NCI-H510A (cell line): Measurements from ENCODE around the gene KDM4C.

ENCODE experiments used
- DNase-seq: peaks from one replicate; lab custom pipeline; 2025; lab: John Stamatoyannopoulos, UW

KDM4C gene

GRCh38 chr9:7216004-7216841 lies 458.4 kb downstream of the KDM4C start:
- DNase-seq = no peak

GRCh38 chr9:7223981-7224380 lies 466.2 kb downstream of the KDM4C start:
- DNase-seq = no peak
